HG03139 (cell line): ENCODE measurements around the gene NAALADL2.

Experiments
- ATAC-seq: cut with Tn5 transposase; IDR thresholded peaks from one replicate; pipeline ENCODE4 v1.9.1; 2021; ENCODE audit not compliant: unreplicated experiment

The NAALADL2 gene

GRCh38 chr3:174960898-174961297, 101.8 kb downstream of the NAALADL2 start:
- ATAC-seq: no peak

DNA sequence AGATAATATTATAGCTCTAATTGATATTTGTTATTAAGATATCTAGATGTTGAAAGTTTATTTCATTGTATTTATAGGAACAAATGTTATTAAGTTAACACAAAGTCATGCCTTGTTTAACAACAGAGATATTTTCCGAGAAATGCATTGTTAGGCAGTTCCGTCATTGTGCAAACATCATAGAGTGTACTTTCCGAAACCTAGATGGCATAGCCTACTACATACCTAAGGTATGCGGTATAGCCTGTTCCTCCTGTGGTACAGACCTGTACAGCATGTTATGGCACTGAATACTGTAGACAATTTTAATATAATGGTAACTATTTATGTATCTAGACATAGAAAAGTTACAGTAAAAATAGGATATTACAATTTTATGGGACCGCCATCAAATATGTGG, 114.3 kb downstream of the NAALADL2 start:
- no peak for ATAC-seq

- ATAC-seq: no peak
Measured at GRCh38 chr3:174986685-174987084, 127.6 kb downstream of the NAALADL2 start.

GRCh38 chr3:175001091-175001490, 142.0 kb downstream of the NAALADL2 start:
- no peak for ATAC-seq

GRCh38 chr3:175002732-175003143, 143.6 kb downstream of the NAALADL2 start:
- ATAC-seq: no peak

- no peak for ATAC-seq
Measured at GRCh38 chr3:175003590-175003989, 144.5 kb downstream of the NAALADL2 start.

DNA sequence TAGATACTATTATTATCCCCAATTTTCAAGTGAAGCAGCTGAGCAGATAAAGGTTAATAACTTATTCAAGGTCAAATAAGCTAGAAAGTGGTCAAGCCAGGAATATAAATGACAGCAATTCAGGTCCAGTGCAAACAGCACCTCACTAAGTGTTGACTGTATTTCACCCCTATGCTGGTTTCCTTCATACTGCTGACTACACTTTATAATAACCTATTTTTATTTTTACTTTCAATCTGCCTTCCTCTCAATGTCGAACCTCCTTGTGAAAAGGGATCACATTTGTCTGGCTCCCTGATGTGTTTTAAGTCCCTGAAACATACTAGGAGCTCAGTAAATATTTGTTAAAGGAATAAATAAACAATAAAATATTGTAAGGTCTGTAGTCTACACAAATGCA, 146.1 kb downstream of the NAALADL2 start:
- ATAC-seq: no peak

DNA sequence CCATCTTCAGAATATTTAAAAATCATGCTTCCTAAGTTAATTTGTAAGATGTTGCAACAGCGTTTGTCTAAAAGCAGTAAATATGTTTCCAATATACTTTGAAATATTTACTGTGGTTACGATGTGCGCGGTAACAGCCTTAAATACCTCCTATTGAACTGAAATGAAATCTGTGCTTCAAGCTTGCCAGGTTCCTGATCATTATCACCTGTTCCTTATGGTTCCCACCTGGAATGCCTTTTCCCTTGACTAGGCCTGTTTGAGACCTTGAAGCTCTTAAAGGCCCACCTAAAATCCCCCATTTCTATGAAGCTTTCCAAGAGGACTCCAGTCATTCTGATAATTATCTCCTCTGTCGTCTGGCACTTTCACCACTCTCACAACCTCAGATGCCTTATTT, 146.7 kb downstream of the NAALADL2 start:
- ATAC-seq: no peak

DNA sequence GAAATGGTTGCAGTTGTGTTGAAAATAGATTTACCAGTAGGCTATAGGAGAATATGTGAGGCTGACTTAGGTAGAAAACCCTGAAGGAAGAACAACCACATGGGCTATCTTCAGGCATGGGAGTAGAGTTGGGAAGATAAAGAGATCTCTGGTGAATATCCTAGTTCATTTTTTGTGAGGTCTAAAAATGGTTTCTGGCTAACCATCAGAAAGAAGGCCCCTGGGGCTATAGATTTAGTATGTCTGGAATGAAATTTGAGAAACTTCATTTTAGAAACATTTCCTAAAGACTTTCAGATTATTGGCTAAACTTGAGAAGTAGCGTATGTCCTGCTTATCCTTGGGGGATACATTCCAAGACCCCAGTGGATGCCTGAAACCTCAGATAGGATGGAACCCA, 148.2 kb downstream of the NAALADL2 start:
- ATAC-seq: no peak

DNA sequence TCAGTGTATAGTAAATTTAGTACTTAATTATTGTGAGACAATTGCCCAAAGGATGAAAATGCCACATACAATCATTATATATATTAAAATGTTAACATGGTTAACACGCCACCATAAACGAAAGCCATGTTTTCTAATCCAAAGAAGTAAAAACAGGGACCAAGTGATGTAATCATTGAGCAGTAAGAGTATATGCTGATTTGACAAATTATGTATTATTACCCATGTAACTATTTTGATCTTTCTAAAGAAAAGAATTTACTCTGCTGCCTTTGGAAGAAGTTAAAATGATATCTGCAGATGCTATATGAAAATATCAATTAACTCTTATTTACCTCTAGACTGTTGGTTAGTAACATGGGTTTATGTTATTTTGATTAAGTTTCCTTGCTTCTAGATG, 150.2 kb downstream of the NAALADL2 start:
- no peak for ATAC-seq

- ATAC-seq: no peak
Measured at GRCh38 chr3:175015056-175015635, 156.0 kb downstream of the NAALADL2 start.

GRCh38 chr3:175018946-175019727, 160.0 kb downstream of the NAALADL2 start:
- no peak for ATAC-seq

- ATAC-seq: no peak
Measured at GRCh38 chr3:175020101-175020500, 161.0 kb downstream of the NAALADL2 start.

- no peak for ATAC-seq
Measured at GRCh38 chr3:175029828-175030227, 170.7 kb downstream of the NAALADL2 start.

- ATAC-seq: no peak
Measured at GRCh38 chr3:175039875-175040274, 180.7 kb downstream of the NAALADL2 start.

DNA sequence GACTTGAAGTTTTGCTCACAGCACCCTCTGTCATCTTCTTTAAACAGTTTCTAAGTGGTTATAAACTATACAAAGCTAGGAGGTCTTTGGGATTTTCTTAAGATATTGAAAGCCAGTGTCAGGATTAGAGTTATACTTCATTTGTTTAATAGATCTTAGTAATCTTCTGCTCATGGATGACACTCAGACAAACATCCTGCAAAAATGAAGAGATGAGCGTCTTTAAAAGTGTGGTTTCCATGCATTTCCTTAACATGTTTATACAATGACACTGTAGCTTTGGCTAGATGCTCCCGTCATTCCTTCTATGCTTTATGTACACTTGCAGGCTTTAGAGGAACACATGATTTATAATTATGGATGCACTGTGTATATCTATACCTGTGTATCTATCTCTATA, 182.2 kb downstream of the NAALADL2 start:
- ATAC-seq: no peak

- ATAC-seq: no peak
Measured at GRCh38 chr3:175046601-175047000, 187.5 kb downstream of the NAALADL2 start.

DNA sequence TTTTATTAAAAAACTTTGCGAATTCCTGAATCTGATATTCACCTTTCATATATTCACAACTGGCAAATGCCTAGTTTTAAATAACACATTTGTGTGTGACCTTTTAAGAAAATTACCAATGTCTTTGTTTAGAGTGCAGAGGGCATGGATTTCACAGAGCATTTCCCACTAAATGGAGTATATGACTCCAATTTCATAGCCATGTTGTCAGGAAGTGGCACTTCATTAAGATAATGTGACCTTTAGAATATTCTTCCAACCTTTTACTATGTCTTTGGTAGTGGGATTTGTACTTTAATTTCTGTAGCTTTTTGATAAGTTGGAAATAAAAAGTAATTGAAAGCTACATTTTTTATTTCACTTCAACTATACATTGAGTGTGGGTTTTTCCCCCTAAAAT, 188.7 kb downstream of the NAALADL2 start:
- no peak for ATAC-seq

- no peak for ATAC-seq
Measured at GRCh38 chr3:175057401-175057800, 198.3 kb downstream of the NAALADL2 start.

DNA sequence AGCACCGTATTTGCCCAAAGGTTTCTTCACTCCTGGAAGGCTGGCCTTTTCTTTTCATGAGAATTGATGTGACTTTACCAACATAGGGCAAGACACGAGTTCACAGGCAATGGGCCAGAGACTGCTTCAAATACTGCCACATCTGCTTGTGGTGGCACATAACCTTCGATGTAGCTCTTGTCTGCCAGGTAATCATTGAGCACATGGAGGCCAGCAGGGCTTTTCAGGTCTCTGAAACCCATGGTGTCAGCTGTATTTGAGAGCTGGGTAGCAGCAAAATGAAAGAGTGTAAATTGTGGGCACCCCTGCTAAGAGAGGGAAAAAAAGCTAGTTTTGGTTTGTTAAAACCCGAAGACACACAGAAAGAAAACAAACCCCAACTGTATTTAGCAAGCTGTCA, 200.7 kb downstream of the NAALADL2 start:
- ATAC-seq: no peak

DNA sequence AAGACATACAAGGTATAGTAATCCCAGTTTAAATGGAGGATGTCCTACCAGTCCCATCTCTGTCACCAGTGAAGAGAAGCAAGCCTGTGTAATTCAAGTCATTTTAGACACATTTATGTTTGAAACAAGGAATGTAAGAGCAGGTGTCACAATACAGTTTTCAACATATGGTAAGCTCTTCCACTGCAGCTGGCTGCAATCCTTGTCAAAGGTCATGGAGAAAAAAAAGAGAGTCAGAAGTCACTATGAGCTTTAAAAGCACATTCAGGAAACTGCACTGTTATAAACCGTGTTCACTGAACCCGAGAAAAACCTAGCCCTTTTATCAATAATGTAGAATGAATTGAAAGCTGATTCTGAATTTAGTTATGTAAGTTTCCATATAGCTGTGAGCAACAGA, 206.4 kb downstream of the NAALADL2 start:
- no peak for ATAC-seq

DNA sequence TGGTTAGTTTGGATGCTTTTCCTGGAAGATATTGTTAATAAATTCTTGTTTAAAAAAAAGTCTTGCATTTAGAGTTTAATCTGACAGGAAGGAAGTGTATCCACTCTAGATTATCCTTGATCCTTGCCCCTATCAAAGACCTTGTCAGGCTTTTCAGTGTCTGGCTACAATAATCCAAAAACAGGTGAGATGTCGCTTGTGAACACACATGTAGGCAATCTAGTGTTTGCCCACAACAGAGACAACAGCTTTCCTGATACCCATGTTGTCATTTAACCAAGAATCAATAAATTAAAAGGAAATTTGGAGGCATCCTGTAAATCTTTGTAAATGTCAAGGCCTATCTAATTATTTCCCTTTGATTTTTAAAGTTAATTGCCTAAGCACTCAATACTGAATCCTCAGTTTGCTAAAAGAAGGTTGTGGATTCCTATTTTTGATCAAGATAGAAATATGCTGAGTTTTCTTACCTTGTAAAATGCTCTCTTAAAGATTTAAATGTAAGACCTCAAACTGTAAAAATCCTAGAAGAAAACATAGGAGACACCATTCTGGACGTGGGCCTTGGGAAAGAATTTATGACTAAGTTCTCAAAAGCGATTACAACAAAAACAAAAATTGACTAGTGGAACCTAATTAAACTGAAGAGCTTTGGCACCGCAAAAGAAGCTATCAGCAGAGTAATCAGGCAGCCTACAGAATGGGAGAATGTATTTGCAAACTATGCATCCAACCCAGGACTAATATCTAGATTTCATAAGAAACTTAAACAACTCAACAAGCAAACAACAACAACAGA, 207.7 kb downstream of the NAALADL2 start:
- no peak for ATAC-seq
